A549 (cell line): ENCODE data around the gene CEP112.

Experiments
- CHD2 ChIP-seq: fragments of 150-350 bp; IDR thresholded peaks from 2 replicates; pipeline ENCODE4 v1.6.1; 2014; ENCODE audit warnings: low read length; ENCODE audit not compliant: partially characterized antibody
- CTCF ChIP-seq: fragments of >200 bp; sonication (Bioruptor Twin); formaldehyde crosslinking; IDR thresholded peaks from 3 replicates; pipeline ENCODE4 v1.5.1; 2016
- RNF2 ChIP-seq: fragments of 200-600 bp; sonication (generic); IDR thresholded peaks from 2 replicates; pipeline ENCODE4 v1.6.1; 2016; ENCODE audit warnings: low read depth, mild to moderate bottlenecking, antibody characterized with exemption, moderate library complexity, borderline replicate concordance
- ZFP36 ChIP-seq: fragments of 450-650 bp; IDR thresholded peaks from 2 replicates; pipeline ENCODE4 v1.6.1; 2014; ENCODE audit warnings: borderline replicate concordance; ENCODE audit not compliant: partially characterized antibody

- no peak for TF ChIP-seq CHD2
- TF ChIP-seq CTCF: no peak
- TF ChIP-seq ZFP36: no peak
- TF ChIP-seq RNF2: no peak
These were observed 173.1 kb downstream of the CEP112 start for GRCh38 chr17:66018786-66019185.
